H9 (cell line): Measurements from ENCODE around the gene TMEM192. TPM values are rescaled to one million over a fixed set of nuclear protein-coding genes. Genes with fewer than 3 reads are reported as not detected.

ENCODE experiments used
- DNase-seq: peaks from one replicate; pipeline ENCODE4 v3.0.0-alpha.2; 2017
- H2AFZ ChIP-seq: one replicate; pipeline ENCODE4 v1.6.1; 2013; ENCODE audit warnings: mild to moderate bottlenecking, low read length, control low read depth, moderate library complexity
- H2AK5ac ChIP-seq: 2 replicates; pipeline ENCODE4 v1.6.1; 2013; ENCODE audit warnings: low read length, control low read depth, mixed read lengths; ENCODE audit not compliant: insufficient read length
- H2BK120ac ChIP-seq: one replicate; pipeline ENCODE4 v1.6.1; 2013; ENCODE audit warnings: low read depth, mild to moderate bottlenecking, low read length, control low read depth, inconsistent platforms; ENCODE audit not compliant: poor library complexity, severe bottlenecking
- H2BK12ac ChIP-seq: 2 replicates; pipeline ENCODE4 v1.6.1; 2013; ENCODE audit warnings: low read length, control low read depth, mixed read lengths, low read depth; ENCODE audit not compliant: insufficient read length
- H2BK15ac ChIP-seq: 2 replicates; pipeline ENCODE4 v1.6.1; 2013; ENCODE audit warnings: low read depth, low read length, control low read depth
- H2BK20ac ChIP-seq: one replicate; pipeline ENCODE4 v1.6.1; 2013; ENCODE audit warnings: low read depth, mild to moderate bottlenecking, low read length, control low read depth, inconsistent platforms; ENCODE audit not compliant: poor library complexity, severe bottlenecking
- H2BK5ac ChIP-seq: 2 replicates; pipeline ENCODE4 v1.6.1; 2013; ENCODE audit warnings: low read length, control low read depth, mixed read lengths; ENCODE audit not compliant: insufficient read length
- H3K14ac ChIP-seq: 2 replicates; pipeline ENCODE4 v1.6.1; 2013; ENCODE audit warnings: low read length, control low read depth; ENCODE audit not compliant: insufficient read depth
- H3K18ac ChIP-seq: 2 replicates; pipeline ENCODE4 v1.6.1; 2013; ENCODE audit warnings: low read depth, mild to moderate bottlenecking, mixed read lengths, low read length, control low read depth; ENCODE audit not compliant: insufficient read length
- H3K23ac ChIP-seq: 2 replicates; pipeline ENCODE4 v1.6.1; 2013; ENCODE audit warnings: low read length, control low read depth, mixed read lengths, low read depth; ENCODE audit not compliant: insufficient read length
- H3K23me2 ChIP-seq: 2 replicates; pipeline ENCODE4 v1.6.1; 2013; ENCODE audit warnings: low read depth, mild to moderate bottlenecking, mixed read lengths, low read length, control low read depth; ENCODE audit not compliant: insufficient read length, poor library complexity, severe bottlenecking
- H3K27ac ChIP-seq: 2 replicates; pipeline ENCODE4 v1.5.1; 2013; ENCODE audit warnings: low read length, control low read depth, mixed read lengths, low read depth; ENCODE audit not compliant: insufficient read length
- H3K27me3 ChIP-seq: 2 replicates; pipeline ENCODE4 v1.6.1; 2013; ENCODE audit warnings: low read length, control low read depth, inconsistent platforms; ENCODE audit not compliant: insufficient read depth
- H3K4ac ChIP-seq: 2 replicates; pipeline ENCODE4 v1.6.1; 2013; ENCODE audit warnings: low read depth, mild to moderate bottlenecking, control low read depth, inconsistent platforms, low read length, moderate library complexity
- H3K4me1 ChIP-seq: 2 replicates; pipeline ENCODE4 v1.6.1; 2013; ENCODE audit warnings: low read length, control low read depth, inconsistent platforms; ENCODE audit not compliant: insufficient read depth
- H3K4me2 ChIP-seq: 2 replicates; pipeline ENCODE4 v1.6.1; 2013; ENCODE audit warnings: low read length, control low read depth, mixed read lengths; ENCODE audit not compliant: insufficient read length, insufficient read depth
- H3K56ac ChIP-seq: 2 replicates; pipeline ENCODE4 v1.6.1; 2013; ENCODE audit warnings: low read depth, mild to moderate bottlenecking, mixed read lengths, low read length, control low read depth; ENCODE audit not compliant: insufficient read length
- H3K79me1 ChIP-seq: 2 replicates; pipeline ENCODE4 v1.6.1; 2013; ENCODE audit warnings: low read depth, mild to moderate bottlenecking, moderate library complexity, low read length, control low read depth, inconsistent platforms; ENCODE audit not compliant: insufficient read depth, poor library complexity, severe bottlenecking
- H3K79me2 ChIP-seq: 2 replicates; pipeline ENCODE4 v1.6.1; 2013; ENCODE audit warnings: low read length, control low read depth, inconsistent platforms; ENCODE audit not compliant: insufficient read depth
- H3K9ac ChIP-seq: 2 replicates; pipeline ENCODE4 v1.6.1; 2013; ENCODE audit warnings: low read length, control low read depth, mixed read lengths; ENCODE audit not compliant: insufficient read length; ENCODE audit errors: extremely low read depth
- H3K9me3 ChIP-seq: one replicate; pipeline ENCODE4 v1.6.1; 2013; ENCODE audit warnings: low read depth, low read length, inconsistent platforms; ENCODE audit not compliant: control insufficient read depth
- H3T11ph ChIP-seq: one replicate; pipeline ENCODE4 v1.6.1; 2013; ENCODE audit warnings: mild to moderate bottlenecking, low read length, control low read depth, inconsistent platforms
- H4K20me1 ChIP-seq: one replicate; pipeline ENCODE4 v1.6.1; 2013; ENCODE audit not compliant: control insufficient read depth, insufficient read length, insufficient read depth
- H4K5ac ChIP-seq: 2 replicates; pipeline ENCODE4 v1.6.1; 2013; ENCODE audit warnings: low read depth, mild to moderate bottlenecking, mixed read lengths, low read length, control low read depth; ENCODE audit not compliant: insufficient read length
- H4K8ac ChIP-seq: replicated peaks from 2 replicates; pipeline ENCODE4 v1.6.1; 2013; ENCODE audit warnings: low read length, control low read depth, mixed read lengths, low read depth; ENCODE audit not compliant: insufficient read length
- H4K91ac ChIP-seq: 2 replicates; pipeline ENCODE4 v1.6.1; 2013; ENCODE audit warnings: low read depth, mild to moderate bottlenecking, moderate library complexity, mixed read lengths, low read length, control low read depth; ENCODE audit not compliant: insufficient read length
- H3K27ac Mint-ChIP-seq, 3 experiments: 2 replicates in 2 of 3; 3 replicates in 1 of 3; pipeline ENCODE4 v1.8.0; 2020 to 2021; ENCODE audit warnings: mixed read lengths in 3 of 3, mild to moderate bottlenecking in 1 of 3, moderate library complexity in 1 of 3
- H3K27me3 Mint-ChIP-seq: 2 replicates; pipeline ENCODE4 v1.8.0; 2021; ENCODE audit warnings: low read depth, mild to moderate bottlenecking, moderate library complexity, mixed read lengths
- H3K36me3 Mint-ChIP-seq, 3 experiments: 2 replicates in 2 of 3; 3 replicates in 1 of 3; pipeline ENCODE4 v1.8.0; 2020 to 2021; ENCODE audit warnings: low read depth in 3 of 3, mixed read lengths in 3 of 3; ENCODE audit not compliant: insufficient read depth in 1 of 3
- H3K4me1 Mint-ChIP-seq, 2 experiments: 2 replicates each; pipeline ENCODE4 v1.8.0; 2020; ENCODE audit warnings: mixed read lengths in 2 of 2
- H3K4me3 Mint-ChIP-seq, 2 experiments: 2 replicates in 1 of 2; 3 replicates in 1 of 2; pipeline ENCODE4 v1.8.0; 2020 to 2021; ENCODE audit warnings: mild to moderate bottlenecking in 2 of 2, mixed read lengths in 2 of 2, moderate library complexity in 1 of 2
- H3K9me3 Mint-ChIP-seq, 2 experiments: 2 replicates in 1 of 2; 3 replicates in 1 of 2; pipeline ENCODE4 v1.8.0; 2020; ENCODE audit warnings: mild to moderate bottlenecking in 2 of 2, mixed read lengths in 2 of 2, moderate library complexity in 1 of 2
- WGBS: extraction: QIAGEN DNeasy Blood & Tissue Kit; methylation state at CpG from one replicate; pipeline ENCODE4 v1.1.7; 2013; ENCODE audit warnings: missing lambda C conversion rate, low lambda C conversion rate, mixed read lengths; ENCODE audit not compliant: insufficient read length; ENCODE audit errors: extremely low coverage; 5-methylcytosine and 5-hydroxymethylcytosine counted together
- total RNA-seq: library from RNA; stranded (reverse); gene quantifications from 2 replicates; pipeline ENCODE4 v1.2.1, GENCODE V29; 2021
- TF ChIP-seq, protein P1 (sequence below): fragments of 200-600 bp; sonication (generic); conservative IDR thresholded peaks from 3 replicates; pipeline ENCODE4 v1.8.0; 2021; ENCODE audit warnings: antibody characterized with exemption, mild to moderate bottlenecking

TMEM192 gene
- total RNA-seq, 1 experiment from 2014 or later, result 8.3 TPM

DNA sequence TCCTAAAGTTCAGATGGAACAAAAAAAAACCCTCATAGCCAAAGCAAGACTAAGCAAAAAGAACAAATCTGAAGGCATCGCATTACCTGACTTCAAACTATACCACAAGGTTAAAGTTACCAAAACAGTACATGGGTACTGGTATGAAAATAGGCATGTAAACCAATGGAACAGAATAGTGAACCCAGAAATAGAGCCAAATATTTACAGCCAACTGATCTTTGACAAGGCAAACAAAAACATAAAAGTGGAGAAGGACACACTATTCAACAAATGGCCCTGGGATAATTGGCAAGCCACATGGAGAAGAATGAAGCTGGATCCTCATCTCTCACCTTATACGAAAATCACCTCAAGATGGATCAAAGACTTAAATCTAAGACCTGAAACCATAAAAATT lies 44.2 kb upstream of the TMEM192 start:
- no peak overlapping the region for H2BK20ac ChIP-seq
- H4K91ac ChIP-seq, result no peak overlapping the region
- H4K5ac ChIP-seq, result no peak overlapping the region
- no peaks in the 10 kb centered on the region for H3K9me3 ChIP-seq
- no CpG with 5 or more reads among the region's 2 CpGs for WGBS
- no peak overlapping the region for H2AK5ac ChIP-seq
- no peak overlapping the region for H2AFZ ChIP-seq
- H3K4me1 ChIP-seq, result no peaks in the 10 kb centered on the region
- H3K79me2 ChIP-seq, result no peaks in the 10 kb centered on the region
- no peak overlapping the region for H4K8ac ChIP-seq
- no peak overlapping the region for H3K18ac ChIP-seq
- no peak overlapping the region for H2BK15ac ChIP-seq
- H3T11ph ChIP-seq, result no peak overlapping the region
- Mint-ChIP-seq H3K9me3 (peaks cover 9 to 13% of the 10 kb centered on the region in 2 experiments; a peak in 4 of 5 replicates), H3K27me3 (no peaks in the 10 kb centered on the region; the same call in 1 of the 2 replicates), H3K27ac (no peak overlapping the region; a peak in 1 of 7 replicates), H3K36me3 (peaks cover 0 to 13% (median 0%) of the 10 kb centered on the region in 3 experiments; a peak in 2 of 7 replicates), H3K4me3 (no peak overlapping the region), H3K4me1 (no peaks in the 10 kb centered on the region)
- no peak overlapping the region for H2BK12ac ChIP-seq
- no peak overlapping the region for H3K23ac ChIP-seq
- no peak for DNase-seq
- H4K20me1 ChIP-seq, result no peaks in the 10 kb centered on the region
- H3K4me2 ChIP-seq, result no peak overlapping the region
- no peaks in the 10 kb centered on the region for H3K79me1 ChIP-seq
- no peak overlapping the region for H3K56ac ChIP-seq
- H3K23me2 ChIP-seq, result no peaks in the 10 kb centered on the region
- H3K27ac ChIP-seq, result no peak overlapping the region
- TF ChIP-seq, protein P1, sequence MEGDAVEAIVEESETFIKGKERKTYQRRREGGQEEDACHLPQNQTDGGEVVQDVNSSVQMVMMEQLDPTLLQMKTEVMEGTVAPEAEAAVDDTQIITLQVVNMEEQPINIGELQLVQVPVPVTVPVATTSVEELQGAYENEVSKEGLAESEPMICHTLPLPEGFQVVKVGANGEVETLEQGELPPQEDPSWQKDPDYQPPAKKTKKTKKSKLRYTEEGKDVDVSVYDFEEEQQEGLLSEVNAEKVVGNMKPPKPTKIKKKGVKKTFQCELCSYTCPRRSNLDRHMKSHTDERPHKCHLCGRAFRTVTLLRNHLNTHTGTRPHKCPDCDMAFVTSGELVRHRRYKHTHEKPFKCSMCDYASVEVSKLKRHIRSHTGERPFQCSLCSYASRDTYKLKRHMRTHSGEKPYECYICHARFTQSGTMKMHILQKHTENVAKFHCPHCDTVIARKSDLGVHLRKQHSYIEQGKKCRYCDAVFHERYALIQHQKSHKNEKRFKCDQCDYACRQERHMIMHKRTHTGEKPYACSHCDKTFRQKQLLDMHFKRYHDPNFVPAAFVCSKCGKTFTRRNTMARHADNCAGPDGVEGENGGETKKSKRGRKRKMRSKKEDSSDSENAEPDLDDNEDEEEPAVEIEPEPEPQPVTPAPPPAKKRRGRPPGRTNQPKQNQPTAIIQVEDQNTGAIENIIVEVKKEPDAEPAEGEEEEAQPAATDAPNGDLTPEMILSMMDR, result no peak
- H3K9ac ChIP-seq, result no peak overlapping the region
- no peak overlapping the region for H3K4ac ChIP-seq
- H2BK120ac ChIP-seq, result no peak overlapping the region
- no peak overlapping the region for H2BK5ac ChIP-seq
- no peaks in the 10 kb centered on the region for H3K27me3 ChIP-seq
- no peak overlapping the region for H3K14ac ChIP-seq
